Stomach (tissue), 4 donors: ENCODE data around the gene CNST.

Source experiments
- POLR2AphosphoS5 ChIP-seq, 3 donors: sonication (generic); formaldehyde crosslinking; IDR thresholded peaks; one replicate each; pipeline ENCODE4 v1.6.1; 2016; ENCODE audit warnings: antibody characterized with exemption in 3 of 3
- TF ChIP-seq, protein P1 (sequence below), 7 experiments: fragments of 450-650 bp in 4 of 7; fragments of 200-600 bp in 3 of 7; sonication (generic) in 3 of 7; IDR thresholded peaks; one replicate each; pipeline ENCODE4 v1.5.1; 2016 to 2019; ENCODE audit warnings: antibody characterized with exemption in 7 of 7, control low read depth in 2 of 7, mild to moderate bottlenecking in 1 of 7

DNA sequence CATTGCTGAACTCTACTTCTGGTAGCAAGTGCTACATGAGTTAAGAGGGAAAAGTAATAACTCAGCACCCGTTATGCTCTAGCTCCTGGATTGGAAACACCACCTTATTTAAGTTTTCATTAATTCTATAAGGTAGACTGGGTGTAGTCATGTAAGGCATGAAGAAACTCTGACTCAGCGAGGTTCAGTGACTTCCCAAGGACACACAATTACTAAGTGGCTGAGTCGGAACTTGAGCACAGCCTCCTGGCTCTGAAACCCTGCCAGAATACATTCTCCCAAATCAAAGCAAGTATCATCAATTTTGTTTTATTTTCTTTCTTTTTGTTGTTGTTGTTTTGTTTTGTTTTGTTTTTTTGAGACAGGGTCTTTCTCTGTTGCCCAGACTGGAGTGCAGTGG lies 128.9 kb downstream of the CNST start:
- TF ChIP-seq, protein P1, sequence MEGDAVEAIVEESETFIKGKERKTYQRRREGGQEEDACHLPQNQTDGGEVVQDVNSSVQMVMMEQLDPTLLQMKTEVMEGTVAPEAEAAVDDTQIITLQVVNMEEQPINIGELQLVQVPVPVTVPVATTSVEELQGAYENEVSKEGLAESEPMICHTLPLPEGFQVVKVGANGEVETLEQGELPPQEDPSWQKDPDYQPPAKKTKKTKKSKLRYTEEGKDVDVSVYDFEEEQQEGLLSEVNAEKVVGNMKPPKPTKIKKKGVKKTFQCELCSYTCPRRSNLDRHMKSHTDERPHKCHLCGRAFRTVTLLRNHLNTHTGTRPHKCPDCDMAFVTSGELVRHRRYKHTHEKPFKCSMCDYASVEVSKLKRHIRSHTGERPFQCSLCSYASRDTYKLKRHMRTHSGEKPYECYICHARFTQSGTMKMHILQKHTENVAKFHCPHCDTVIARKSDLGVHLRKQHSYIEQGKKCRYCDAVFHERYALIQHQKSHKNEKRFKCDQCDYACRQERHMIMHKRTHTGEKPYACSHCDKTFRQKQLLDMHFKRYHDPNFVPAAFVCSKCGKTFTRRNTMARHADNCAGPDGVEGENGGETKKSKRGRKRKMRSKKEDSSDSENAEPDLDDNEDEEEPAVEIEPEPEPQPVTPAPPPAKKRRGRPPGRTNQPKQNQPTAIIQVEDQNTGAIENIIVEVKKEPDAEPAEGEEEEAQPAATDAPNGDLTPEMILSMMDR (IDR thresholded peaks at IDR 0.05) = no peak
- no peak for TF ChIP-seq POLR2AphosphoS5 (IDR thresholded peaks at IDR 0.05)
